Regular cardiac myocyte (primary cell): Measurements from ENCODE around the gene CMC4. TPM values are rescaled to one million over a fixed set of nuclear protein-coding genes. Genes with fewer than 3 reads are reported as not detected.

Experiments
- total RNA-seq: library from RNA; depleted of rRNA; stranded (reverse); fragments of >200 nt; gene quantifications from 2 replicates; pipeline ENCODE4 v1.2.3, GENCODE V29; 2014

CMC4 gene
- 9.9 and 11.7 TPM in 2 replicates for total RNA-seq

DNA sequence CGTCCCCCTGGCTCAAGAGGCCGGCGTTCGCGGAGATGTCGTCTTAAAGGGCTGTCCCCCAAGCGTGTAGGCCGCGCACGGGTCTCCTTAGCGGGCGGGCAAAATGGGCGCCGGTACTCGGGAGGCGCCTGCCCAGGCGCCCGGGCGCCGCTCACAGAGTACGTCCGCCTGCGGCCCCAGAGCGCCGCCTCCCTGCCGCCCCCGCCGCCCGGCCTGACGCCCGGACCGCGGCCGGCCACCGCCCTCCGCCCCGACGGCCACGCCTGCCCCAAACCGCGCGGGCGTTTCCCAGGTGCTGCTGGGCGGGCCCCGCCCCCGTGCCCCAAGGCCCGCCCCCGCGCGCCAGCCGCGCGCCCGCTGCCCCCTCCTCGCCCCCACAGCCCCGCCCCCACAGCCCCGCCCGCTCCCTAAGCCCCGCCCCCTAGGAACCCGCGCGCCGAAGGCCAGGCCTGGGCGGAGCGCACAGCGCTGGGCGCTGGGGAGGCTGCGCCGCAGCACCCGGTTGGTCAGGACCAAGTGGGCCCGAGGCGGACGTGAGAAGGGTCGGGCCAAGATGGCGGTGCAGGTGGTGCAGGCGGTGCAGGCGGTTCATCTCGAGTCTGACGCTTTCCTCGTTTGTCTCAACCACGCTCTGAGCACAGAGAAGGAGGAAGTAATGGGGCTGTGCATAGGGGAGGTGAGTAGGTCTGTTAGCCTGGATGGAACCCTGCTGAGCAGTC is at the start of gene CMC4, which contains the start of the genes BRCC3 and MTCP1:
CMC4 (minus strand) TSS at position 162 of the 719 bp plus-strand sequence. CDS start 7,113 bp downstream, outside the sequence.
BRCC3 (plus strand) TSS at position 534 of the 719 bp plus-strand sequence; CDS start at position 554, 20 bp downstream.
MTCP1 (minus strand) TSS at position 162 of the 719 bp plus-strand sequence. CDS start 5,126 bp downstream, outside the sequence.

DNA sequence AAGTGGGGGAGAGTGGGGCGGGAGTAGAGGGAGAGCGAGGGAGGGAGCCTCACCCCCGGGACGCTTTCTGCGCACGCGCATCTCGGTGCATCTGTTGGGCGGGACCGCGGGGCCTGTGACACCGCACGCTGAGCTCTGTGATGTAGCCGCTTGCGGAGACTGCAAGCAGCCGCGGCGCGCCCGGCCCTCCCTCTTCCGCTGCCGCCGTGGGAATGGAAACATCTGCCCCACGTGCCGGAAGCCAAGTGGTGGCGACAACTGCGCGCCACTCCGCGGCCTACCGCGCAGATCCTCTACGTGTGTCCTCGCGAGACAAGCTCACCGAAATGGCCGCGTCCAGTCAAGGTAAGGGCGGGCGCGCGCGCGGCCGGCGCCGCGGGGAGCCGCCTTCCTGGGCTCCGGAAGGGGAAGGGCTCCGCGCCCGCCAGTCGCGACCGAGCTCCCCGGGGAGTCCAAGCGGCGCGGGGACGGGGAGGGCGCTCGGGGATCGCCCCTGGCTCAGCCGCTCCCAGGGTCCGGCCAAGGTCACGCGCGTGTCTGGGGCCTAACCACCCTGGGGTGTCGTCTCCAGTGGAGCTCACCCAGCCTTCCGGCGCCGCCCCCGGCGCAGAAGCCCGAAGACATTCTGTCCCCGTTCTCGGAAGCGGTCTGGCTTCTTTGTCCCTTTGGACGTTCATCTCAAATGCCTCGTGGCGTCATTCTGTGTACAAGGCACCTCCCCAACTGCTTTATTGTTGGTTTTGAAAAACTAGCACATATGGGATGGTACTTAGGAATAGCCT is 44.0 kb downstream of the CMC4 start, which contains the start of gene FUNDC2:
FUNDC2 (plus strand) TSS at position 118 of the 782 bp plus-strand sequence; CDS start at position 213, 95 bp downstream.

GRCh38 chrX:155022585-155022984 is 48.4 kb downstream of the CMC4 start, which contains the start of gene F8:
F8 (minus strand) TSS chrX:155022723; CDS start chrX:155022552, 171 bp downstream.

Other genes with a start within 250 kb of the CMC4 start
- not detected in 2 replicates for gene SMIM9, start 236.5 kb downstream of the CMC4 start, total RNA-seq
- gene F8A1, start 184.8 kb downstream of the CMC4 start, total RNA-seq, result 0.19 and 0.56 TPM in 2 replicates
- gene F8, start 48.4 kb downstream of the CMC4 start, total RNA-seq, result 2.7 and 7.9 TPM in 2 replicates
- gene FUNDC2, start 44.3 kb downstream of the CMC4 start, total RNA-seq, result 42.4 and 59.8 TPM in 2 replicates
- 2.5 and 5.2 TPM in 2 replicates for gene MTCP1, start within 50 bp of the CMC4 start, total RNA-seq
- 11.0 and 22.0 TPM in 2 replicates for gene BRCC3, start 372 bp upstream of the CMC4 start, total RNA-seq
- 67.7 and 94.7 TPM in 2 replicates for gene VBP1, start 145.3 kb upstream of the CMC4 start, total RNA-seq
- gene RAB39B, start 193.4 kb upstream of the CMC4 start, total RNA-seq, result 0.38 and 0.56 TPM in 2 replicates